ENCODE measurements around the gene HDAC8. TPM values are rescaled to one million over a fixed set of nuclear protein-coding genes. Genes with fewer than 3 reads are reported as not detected.

Gene HDAC8
- total RNA-seq, 1 donor from 2014 or later: 30.1 TPM

GRCh38 chrX:72402614-72403013, 170.0 kb downstream of the HDAC8 start:
- Mint-ChIP-seq H3K36me3 (ENCODE audit: unreplicated experiment) (no peaks in the 10 kb centered on the region), H3K27ac (ENCODE audit: unreplicated experiment) (no peak overlapping the region), H3K27me3 (ENCODE audit: unreplicated experiment) (no peaks in the 10 kb centered on the region), H3K9me3 (ENCODE audit: unreplicated experiment) (peaks cover 6% of the 10 kb centered on the region), H3K4me3 (ENCODE audit: unreplicated experiment) (no peak overlapping the region), H3K4me1 (ENCODE audit: unreplicated experiment) (no peaks in the 10 kb centered on the region)
- DNase-seq (ENCODE audit: extremely low spot score, unreplicated experiment): no peak
- no peak for TF ChIP-seq CTCF (IDR thresholded peaks at IDR 0.05)

- no peak for DNase-seq (ENCODE audit: extremely low spot score, unreplicated experiment)
- Mint-ChIP-seq H3K9me3 (ENCODE audit: unreplicated experiment) (peaks cover 7% of the 10 kb centered on the region), H3K36me3 (ENCODE audit: unreplicated experiment) (no peaks in the 10 kb centered on the region), H3K27ac (ENCODE audit: unreplicated experiment) (no peak overlapping the region), H3K4me3 (ENCODE audit: unreplicated experiment) (no peak overlapping the region), H3K27me3 (ENCODE audit: unreplicated experiment) (no peaks in the 10 kb centered on the region), H3K4me1 (ENCODE audit: unreplicated experiment) (peaks cover 6% of the 10 kb centered on the region)
- no peak for TF ChIP-seq CTCF (IDR thresholded peaks at IDR 0.05)
Measured at GRCh38 chrX:72399816-72400215, 172.8 kb downstream of the HDAC8 start.

- DNase-seq (ENCODE audit: extremely low spot score, unreplicated experiment): no peak
- H3K27ac Mint-ChIP-seq (ENCODE audit: unreplicated experiment): no peak overlapping the region
- no peaks in the 10 kb centered on the region for H3K27me3 Mint-ChIP-seq (ENCODE audit: unreplicated experiment)
- no peak overlapping the region for H3K4me3 Mint-ChIP-seq (ENCODE audit: unreplicated experiment)
- TF ChIP-seq CTCF (IDR thresholded peaks at IDR 0.05): no peak
- peaks cover 2% of the 10 kb centered on the region for H3K36me3 Mint-ChIP-seq (ENCODE audit: unreplicated experiment)
- H3K4me1 Mint-ChIP-seq (ENCODE audit: unreplicated experiment): peaks cover 13% of the 10 kb centered on the region
- peaks cover 7% of the 10 kb centered on the region for H3K9me3 Mint-ChIP-seq (ENCODE audit: unreplicated experiment)
Measured at GRCh38 chrX:72396117-72396516, 176.5 kb downstream of the HDAC8 start.

- no peak overlapping the region for H3K27ac Mint-ChIP-seq (ENCODE audit: unreplicated experiment)
- H3K36me3 Mint-ChIP-seq (ENCODE audit: unreplicated experiment): peaks cover 2% of the 10 kb centered on the region
- TF ChIP-seq CTCF (IDR thresholded peaks at IDR 0.05): no peak
- peaks cover 13% of the 10 kb centered on the region for H3K4me1 Mint-ChIP-seq (ENCODE audit: unreplicated experiment)
- DNase-seq (ENCODE audit: extremely low spot score, unreplicated experiment): no peak
- no peaks in the 10 kb centered on the region for H3K27me3 Mint-ChIP-seq (ENCODE audit: unreplicated experiment)
- no peak overlapping the region for H3K4me3 Mint-ChIP-seq (ENCODE audit: unreplicated experiment)
- peaks cover 5% of the 10 kb centered on the region for H3K9me3 Mint-ChIP-seq (ENCODE audit: unreplicated experiment)
Measured at GRCh38 chrX:72395237-72395636, 177.4 kb downstream of the HDAC8 start.

- Mint-ChIP-seq H3K27ac (ENCODE audit: unreplicated experiment) (no peak overlapping the region), H3K27me3 (ENCODE audit: unreplicated experiment) (no peaks in the 10 kb centered on the region), H3K4me1 (ENCODE audit: unreplicated experiment) (peaks cover 13% of the 10 kb centered on the region), H3K9me3 (ENCODE audit: unreplicated experiment) (peaks cover 3% of the 10 kb centered on the region), H3K36me3 (ENCODE audit: unreplicated experiment) (peaks cover 2% of the 10 kb centered on the region), H3K4me3 (ENCODE audit: unreplicated experiment) (no peak overlapping the region)
- no peak for DNase-seq (ENCODE audit: extremely low spot score, unreplicated experiment)
- TF ChIP-seq CTCF (IDR thresholded peaks at IDR 0.05): no peak
Measured at GRCh38 chrX:72394518-72395170, 178.0 kb downstream of the HDAC8 start.

Data from osteocyte (in vitro differentiated cells).